Myocyte (in vitro differentiated cells): ENCODE results near the gene RNASE7. TPM values are rescaled to one million over a fixed set of nuclear protein-coding genes. Genes with fewer than 3 reads are reported as not detected.
"Not testable (repeated sequence)": the region's sequence is repeated elsewhere in the genome, so short reads cannot be mapped to it uniquely, and the experiment has no call there.

ENCODE experiments used
- DNase-seq: peaks from one replicate; pipeline ENCODE4 v3.0.0-alpha.2; 2012; ENCODE audit warnings: low read depth
- total RNA-seq: library from RNA; depleted of rRNA; stranded (reverse); fragments of >200 nt; gene quantifications from 2 replicates; pipeline ENCODE4 v1.2.3, GENCODE V29; 2014

RNASE7 gene
- total RNA-seq, 1 donor from 2014 or later = not detected

DNA sequence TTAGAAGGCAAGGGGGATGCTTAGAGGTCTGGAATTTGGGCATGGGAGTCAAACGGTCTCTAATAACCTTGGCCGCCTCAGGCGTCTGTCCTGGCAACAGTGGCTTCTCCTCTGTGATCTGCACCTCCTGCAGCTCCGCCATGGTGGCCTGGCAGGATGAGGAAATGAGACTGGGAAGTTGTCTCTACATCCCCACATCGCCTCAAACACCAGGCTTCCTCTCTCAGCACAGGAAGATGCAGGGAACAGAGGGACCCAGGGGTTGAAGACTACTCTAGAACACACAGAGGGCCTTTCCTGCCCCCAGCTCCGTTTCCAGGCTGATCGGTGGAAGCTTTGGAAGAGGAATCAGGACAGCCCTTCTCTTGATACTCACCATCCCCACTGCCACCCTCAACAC lies 19.0 kb upstream of the RNASE7 start:
- DNase-seq = no peak

DNA sequence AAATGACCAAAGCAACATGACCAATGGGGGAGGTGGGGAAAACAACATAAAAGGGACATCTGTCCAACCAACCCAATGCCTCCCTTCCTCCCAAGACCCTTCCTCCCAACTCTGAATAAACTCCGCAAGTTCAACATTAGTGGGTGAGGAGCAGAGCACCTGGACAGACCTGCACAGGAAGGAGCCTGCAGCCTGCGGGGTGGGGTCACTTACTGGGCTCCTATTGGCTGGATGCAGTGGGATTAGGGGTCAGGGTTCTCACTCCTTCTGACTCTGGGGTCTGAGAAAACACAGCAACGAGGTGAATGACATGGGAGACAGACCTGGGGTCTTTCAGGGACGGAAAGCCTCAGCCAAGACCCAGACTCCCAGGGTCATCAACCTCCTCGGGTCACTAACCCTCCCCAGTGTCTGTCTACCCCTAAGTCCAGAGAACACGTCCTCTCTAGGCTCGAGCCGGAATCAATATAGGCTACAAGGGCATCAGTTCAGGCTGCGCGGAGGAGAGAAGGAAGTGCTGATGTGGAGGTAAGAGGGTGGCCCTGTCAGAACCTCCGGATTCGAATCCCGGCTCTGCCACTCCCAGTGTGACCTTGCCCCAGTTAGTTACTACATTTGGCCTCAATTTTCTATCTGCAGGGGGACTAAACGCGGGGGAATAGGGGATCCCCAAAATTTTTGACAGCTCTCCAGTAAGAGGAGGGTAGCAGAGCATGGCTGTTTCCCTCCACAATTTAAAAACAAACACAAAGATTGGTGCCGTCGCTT lies 18.2 kb upstream of the RNASE7 start:
- no peak for DNase-seq

DNA sequence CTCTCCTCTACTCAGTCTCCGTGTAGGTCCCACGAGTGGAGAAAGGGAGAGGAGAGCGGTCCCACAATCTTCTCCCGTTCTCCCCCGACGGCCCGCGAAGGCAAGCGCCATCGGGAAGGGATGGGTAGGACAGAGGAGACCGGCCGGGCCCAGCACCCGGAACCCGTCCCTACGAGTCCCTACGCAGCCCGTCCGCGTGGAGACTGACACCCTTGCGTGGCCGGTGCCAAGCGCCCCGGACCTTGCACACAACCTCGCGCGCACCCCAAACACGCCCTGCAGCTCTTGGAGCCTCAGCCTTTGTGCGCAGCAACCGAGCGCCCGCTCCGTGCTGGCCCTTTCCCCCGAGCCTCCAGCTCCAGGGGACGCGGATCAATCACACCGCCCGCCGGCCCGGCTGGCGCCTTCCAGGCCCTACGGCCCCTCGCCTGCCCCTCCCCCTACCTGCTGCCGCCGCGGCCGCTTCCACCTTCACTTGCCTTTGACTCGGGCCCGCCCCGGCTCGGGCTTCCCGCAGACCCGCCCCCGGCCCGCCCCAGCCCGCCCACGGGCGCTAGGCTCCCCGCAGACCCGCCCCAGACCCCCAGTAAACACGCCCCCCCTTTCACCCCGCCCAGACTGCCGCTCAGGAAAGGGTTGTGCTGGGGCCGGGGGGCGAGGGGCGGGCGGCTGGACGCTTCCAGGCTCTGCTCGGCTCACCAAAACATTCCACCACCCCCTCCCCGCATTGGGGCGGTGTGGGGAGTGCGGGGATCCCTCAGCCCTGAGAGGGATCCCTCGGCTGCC lies 17.4 kb upstream of the RNASE7 start, which contains the start of gene NDRG2:
Gene NDRG2, minus strand, starts transcription at position 477 of the 786 bp plus-strand sequence. CDS start 1,746 bp downstream, outside the sequence.
- DNase-seq = peak; percentile 65

DNA sequence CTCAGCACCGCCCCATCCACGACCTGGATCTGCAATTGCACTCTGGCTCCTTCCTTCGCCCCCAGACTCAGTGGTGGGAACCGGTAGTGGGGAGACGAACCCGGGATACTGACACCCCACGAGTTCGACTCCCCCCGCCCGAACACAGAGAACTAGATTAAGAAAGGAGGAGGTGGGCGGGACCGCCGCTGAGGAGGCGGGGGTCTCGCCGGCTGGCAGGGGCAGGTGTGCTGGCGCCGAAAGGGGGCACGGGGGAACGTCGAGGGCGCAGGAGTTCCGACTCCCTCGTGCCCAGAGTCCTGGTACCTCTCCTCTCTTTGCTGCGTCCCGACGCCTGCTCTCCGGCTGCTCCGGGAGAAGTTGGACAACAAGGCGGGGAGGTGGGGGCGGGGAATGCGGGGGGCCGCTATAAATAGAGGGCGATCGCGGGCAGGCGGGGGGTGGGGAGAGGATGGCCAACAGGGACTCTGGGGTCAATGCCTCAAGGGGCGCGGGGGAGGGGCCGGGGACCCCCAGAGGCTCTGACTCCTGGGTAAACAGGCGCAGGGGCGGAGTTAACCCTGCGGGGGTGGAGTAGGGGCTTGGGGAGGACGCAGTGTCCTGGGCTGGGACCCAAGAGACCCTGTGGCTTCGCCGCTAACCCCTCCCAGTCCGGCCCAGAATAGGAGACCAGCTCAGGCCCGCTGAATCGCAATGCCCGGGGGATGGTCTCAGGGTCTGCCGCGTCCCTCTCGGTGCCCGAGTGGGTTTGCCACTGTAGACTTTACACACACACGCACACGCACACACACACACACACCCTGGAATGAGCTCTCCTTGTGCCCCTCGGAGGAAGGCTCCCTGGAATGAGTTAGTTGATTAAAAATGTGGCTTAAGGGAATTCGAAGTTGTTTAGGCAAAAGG lies 16.5 kb upstream of the RNASE7 start:
- DNase-seq = peak; percentile 50

DNA sequence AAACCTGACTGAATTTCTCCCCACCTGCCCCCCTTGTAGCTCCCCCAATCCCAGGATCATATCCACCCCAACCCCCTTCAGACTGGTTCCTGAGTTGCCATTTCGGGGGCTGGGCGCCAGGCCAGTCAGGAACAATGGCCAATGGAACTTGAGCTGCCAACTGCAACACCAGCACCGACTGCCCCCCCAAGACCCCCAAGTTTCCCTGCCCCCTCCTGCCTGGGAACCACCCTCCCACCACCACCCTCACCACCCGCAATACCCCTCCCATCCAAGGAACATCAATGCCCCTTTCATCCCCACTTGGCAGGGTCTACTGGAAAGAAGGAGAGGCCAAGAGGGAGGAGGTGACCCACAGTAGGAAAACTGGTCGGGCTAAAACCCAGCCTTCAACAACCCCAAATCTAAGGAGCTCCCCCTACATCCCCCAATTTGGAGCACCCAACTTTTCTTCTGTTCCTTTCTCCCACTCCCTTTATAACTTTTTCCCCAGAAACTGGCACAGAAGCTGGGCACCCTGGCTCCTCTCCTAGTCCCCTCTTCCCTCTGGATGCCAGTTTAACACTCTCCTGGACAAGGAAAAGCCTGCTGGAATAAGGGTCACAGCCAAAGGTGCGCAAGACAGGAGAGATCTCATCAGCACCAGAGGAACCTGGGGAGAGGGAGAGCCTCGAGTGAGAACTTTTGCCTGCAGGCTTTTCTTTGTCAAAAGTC lies 15.7 kb upstream of the RNASE7 start:
- no peak for DNase-seq

DNA sequence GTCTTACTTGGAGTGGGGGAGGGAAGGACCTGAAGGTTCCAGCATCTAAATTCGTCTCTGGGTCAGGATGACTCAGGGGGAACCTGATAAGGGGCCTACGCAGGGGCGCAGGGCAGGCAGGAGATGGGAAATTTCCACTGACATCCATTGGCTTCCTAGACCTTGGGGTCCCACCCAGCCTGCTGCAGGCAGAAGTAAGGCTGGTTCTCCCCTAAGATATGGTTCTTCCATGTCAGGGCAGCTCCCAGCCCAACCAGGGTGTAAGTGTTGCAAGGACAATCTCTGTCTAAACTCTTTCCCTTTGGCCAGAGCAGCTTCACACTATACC lies 15.2 kb upstream of the RNASE7 start:
- DNase-seq = peak; percentile 47

DNA sequence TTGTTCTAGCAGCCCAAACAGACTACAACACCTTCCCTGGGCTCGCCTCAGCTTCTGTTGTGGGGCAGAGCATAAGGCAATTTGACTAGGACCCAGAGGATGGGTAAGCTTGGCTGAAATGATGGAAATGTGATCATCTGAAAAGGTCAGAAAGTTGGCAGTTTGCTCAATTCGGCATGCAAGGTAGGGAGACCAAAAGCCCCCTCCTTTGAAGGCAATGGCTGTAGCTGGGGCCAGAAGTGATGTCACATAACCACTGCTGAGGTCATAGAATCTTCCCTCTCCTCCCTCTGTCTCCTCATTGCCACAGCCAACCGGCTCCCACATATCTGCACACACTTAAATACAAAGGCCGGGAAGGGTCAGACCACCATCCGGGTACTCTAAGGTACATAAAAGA lies 12.2 kb upstream of the RNASE7 start, which contains the start of gene TPPP2:
Gene TPPP2, plus strand, starts transcription at position 301 of the 400 bp plus-strand sequence. CDS start 365 bp downstream, outside the sequence.
- DNase-seq = no peak

DNA sequence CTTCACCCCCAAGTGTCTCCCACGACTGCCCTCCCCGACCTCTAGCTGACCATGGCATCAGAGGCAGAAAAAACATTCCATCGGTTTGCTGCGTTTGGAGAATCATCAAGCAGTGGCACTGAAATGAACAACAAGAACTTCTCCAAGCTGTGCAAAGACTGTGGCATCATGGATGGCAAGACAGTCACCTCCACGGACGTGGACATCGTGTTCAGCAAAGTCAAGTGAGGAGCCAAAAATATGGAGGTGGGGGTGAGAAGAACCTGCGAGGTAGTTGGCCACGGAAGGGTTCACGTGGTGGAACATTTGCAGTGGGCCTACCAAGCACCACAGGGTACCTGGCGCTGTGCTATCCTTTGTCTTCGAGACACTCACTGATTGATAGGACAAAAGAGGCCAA lies 11.6 kb upstream of the RNASE7 start:
- DNase-seq = no peak

DNA sequence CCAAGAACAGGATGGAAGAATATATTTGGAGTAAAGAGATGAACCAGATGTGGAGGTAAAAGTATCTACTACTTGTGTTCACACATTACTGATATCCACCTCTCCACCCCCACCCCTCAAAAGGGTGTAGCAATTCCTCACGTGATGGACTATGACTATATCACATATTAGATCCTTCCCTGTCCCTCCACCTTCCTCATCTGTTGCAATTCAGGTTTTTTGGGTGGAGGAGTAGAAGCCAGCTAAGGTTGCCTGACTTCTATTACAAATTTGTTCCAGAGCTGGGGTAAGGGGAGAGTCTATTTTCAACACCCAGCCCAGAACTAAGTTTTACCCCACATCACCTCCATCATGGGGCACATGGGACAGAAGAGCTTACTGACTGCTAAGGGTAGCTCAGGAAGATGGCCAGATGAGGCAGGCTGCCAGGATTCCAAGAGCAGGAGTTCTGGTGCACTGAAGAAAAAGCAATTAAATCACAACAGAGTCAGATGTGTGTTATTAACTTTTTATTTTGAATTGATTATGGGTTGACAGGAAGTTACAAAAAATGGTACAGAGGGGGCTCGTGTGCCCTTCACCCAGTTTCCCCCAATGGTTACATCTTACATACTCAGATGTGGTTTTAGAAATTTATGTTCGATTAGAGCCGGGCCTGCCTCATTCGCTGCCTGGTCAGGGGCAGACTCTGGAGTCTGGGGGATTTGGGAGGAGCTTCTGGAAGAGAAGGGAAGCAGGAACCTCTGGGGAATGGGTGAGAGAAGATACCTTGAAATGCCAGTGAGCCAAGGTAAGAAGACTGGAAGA lies 9.6 kb upstream of the RNASE7 start:
- DNase-seq = no peak

DNA sequence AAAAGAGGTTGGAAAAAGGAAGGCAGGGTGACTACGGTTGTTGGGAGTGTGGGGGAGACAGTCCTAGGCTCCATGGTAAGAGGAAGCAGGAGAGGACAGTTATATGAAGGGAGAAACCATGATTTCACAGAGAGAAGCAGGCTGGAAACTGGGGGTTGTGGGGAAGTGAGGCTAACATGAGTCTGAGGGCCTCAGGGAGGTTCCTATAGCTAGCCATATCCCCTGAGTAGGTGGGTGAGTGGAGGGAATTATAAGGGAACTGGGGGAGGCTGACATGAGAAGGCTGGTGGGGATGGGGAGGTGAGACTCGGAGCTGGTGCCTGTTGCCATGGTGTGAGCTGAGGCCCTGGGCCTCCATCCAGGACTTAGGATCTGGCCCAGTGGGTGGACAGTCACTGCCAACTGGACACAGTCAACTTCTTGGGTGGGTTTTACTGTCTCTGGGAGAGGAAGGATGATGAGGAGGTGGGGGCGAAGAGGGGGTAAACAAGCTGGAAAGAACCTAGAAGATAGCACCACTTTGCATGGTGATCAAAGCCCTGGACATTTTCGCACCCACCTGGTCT lies 8.9 kb upstream of the RNASE7 start:
- no peak for DNase-seq

DNA sequence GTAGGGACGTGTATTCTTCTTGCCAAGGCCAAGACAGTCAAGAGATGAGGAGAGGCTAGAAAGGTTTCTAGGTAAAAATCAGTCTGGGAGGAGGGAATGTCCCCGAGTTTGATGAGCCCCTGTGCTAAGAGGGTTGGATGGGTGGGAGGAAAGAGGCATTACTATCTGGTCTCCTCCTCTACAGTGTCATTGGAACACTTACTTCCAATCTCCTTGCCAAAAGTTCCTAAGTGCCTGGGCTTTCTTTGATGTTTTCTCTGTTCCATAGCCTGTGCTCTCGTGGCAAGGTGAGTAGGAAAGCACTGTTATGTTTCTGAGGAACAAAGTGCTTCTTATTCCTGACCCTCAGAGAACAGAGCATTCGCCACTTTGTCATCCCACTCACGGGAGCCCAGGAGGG lies 7.5 kb upstream of the RNASE7 start, which contains the start of gene RNASE13:
Gene RNASE13, minus strand, starts transcription at position 101 of the 400 bp plus-strand sequence. CDS start 519 bp downstream, outside the sequence.
- DNase-seq = no peak

DNA sequence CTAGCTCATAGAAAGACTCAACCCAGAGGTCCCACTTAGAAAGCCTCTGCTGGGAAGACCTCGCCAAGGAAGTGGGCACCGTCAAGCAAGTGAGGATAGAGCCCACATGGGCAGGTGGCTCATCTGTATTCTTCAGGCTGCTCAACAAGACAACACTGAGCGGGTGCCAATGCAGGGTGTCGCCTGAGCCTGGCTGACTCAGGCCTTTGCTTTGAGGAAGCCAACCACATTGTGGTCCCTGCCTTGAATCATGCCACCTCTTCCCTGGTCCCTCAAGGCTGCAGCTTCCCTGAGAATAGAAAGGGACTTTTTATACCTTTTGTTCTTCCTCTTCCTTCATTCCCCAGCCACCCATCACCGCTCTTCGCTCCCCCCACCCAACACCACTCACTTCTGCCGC lies 5.4 kb upstream of the RNASE7 start:
- DNase-seq = peak; percentile 90

DNA sequence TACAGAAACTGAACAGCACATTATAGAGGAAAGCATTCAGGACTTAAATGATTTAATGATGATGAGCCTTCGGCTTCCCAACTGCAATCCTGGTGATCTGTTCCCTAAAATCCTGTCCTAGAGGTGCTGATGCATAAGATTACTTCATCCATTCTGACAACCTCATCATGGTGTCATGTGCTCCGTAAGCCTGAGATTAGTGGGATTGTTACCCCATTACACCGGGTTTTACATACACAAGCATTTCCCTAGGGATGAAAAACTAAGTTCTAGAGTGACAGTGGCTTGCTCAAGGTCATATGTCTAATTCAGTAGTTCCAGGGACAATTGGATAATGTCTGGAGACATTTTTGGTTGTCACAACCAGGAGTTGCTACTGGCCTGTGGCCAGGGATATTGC lies 5.0 kb upstream of the RNASE7 start:
- DNase-seq = peak; percentile 38

DNA sequence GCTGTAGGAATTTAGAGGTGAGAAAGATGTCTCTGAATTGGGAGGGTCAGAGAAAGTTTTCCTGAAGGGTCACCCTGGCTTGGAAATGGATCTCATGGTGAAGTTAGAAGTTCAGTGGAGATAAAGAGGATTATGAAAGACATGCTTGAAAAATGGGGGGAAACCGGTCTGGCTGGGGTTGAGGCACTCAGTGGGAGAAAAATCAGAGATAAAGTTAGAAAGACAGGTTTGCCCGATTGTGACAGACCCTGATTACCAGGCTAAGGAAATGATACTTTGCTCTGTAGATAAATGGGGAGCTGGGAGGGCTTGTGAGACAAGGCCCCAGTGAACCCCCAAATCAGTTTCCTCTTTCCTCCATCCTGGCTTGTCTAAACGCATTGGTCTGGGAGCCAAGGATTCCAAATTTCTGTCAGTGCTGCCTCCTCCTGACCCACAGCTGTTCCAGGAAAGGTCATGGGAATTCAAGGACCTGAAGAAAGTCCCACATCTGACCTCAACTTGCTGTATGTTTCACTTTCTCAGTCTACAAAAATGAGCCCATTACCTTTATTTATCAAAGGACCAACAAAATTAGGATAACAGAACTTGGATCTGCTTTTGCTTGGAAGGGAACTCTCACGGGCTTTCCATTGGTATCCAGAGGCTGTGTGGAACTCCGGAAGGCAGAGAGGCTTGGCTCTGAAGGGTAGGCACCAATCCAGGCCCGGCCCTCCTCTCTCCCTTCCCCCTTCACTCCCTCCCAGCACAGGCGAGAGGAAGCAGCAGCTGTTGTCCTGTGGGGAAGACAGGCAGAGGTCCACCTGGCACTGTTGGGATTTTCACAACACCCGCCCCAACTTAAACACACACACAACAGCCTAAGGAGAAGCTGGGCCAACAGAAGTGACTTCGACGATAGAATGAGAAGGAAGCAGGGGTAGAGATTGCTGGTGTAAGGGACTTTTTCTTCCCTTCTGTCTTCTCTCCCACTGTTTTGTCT lies 3.4 kb upstream of the RNASE7 start:
- DNase-seq = peak; percentile 98

DNA sequence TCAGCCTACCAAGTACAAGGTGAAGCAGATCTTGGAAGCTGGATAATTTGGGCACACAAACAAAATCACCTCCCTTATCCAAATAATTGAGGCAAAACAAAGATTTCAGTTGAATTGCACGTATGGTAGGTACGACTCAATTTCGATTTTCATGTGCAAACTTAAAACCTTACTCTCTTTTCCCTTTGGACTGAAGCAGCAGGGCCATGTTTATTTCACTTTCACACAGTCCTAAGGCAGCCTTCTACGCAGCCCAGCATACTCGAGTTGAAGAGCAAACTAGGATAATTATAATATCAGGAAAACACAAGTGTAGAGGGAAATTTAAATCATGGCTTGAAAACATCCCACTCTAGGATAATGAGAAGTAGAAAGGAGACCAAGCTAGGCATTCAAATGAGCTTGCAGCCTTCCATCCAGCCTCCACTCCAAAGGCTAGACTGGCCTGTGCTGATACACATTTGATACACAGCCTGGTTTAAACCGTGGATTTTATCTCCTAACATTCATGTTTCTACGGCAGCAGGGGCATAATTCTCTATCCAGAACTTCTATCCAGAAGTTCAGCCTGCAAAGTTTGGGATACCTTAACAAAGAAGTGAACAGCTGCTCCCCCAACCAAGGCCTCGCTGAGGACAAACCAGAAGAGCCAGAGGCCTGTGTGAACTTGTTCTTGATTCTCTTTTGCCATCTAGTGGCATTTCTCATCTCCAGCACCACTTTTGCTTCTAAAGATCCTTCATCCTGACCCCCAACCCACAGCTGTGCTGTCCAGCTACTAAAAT lies 2.4 kb upstream of the RNASE7 start:
- DNase-seq = peak; percentile 92

DNA sequence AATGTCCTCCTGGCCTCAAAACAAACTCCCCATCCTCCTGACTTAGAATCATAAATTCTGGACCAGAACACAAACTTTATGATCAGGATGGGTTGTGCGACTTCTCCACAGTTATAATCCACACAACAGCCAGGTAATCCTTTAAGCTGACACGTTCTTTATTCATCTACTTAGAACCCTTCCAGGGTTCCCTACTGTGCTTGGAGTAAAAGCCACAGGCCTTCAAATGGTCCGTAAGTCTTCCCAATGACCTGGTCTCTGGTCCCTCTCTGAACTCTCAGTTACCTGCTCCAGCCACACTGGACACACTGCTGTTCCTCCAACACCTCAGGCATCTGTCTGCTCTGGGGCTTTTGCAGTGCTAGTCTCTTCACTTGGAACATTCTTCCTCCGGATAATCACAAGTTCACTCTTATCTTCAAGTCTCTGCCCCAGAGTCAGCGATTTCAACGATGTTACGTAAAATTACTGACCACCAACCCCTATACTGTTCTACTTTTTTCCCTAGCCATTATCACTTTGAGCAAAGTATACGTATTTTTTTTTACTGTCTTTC lies 1.7 kb upstream of the RNASE7 start:
- no peak for DNase-seq

DNA sequence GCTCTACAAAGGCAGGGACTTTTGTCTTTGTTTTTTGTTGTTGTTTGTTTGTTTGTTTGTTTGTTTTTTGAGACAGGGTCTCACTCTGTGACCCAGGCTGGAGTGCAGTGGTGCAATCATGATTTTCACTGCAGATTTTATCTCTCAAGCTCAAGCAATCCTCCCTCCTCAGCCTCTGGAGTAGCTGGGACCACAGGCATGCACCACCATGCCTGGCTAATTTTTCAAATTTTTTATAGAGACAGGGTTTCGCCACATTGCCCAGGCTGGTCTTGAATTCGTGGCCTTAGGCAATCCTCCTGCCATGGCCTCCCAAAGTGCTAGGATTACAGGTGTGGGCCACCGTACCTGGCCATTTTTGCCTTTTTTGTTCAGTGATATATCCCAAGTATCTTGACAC lies 1.2 kb upstream of the RNASE7 start:
- DNase-seq = not testable (repeated sequence)
